ENCODE measurements around the gene RBFOX2. TPM values are rescaled to one million over a fixed set of nuclear protein-coding genes. Genes with fewer than 3 reads are reported as not detected.

Gene RBFOX2
- total and polyA plus RNA-seq, 4 donors: 14.2 to 53.6 (median 25.6) TPM

GRCh38 chr22:35921044-35921443, 107.6 kb downstream of the RBFOX2 start:
- Histone ChIP-seq H3K9ac (ENCODE audit: low read depth in 1 of 2, low read length in 2 of 2) (no peak overlapping the region), H3K9me3 (ENCODE audit: control insufficient read depth in 4 of 4, low read length in 3 of 4) (no peaks in the 10 kb centered on the region), H3K4me1 (ENCODE audit: control insufficient read depth in 4 of 4, insufficient read depth in 4 of 4, low read length in 3 of 4) (peaks cover 2 to 47% (median 30%) of the 10 kb centered on the region in 4 donors), H3K36me3 (ENCODE audit: control insufficient read depth in 4 of 4, insufficient read depth in 3 of 4, low read depth in 1 of 4, low read length in 3 of 4) (no peaks in the 10 kb centered on the region), H3K27me3 (ENCODE audit: control insufficient read depth in 4 of 4, insufficient read depth in 4 of 4, low read length in 3 of 4) (no peaks in the 10 kb centered on the region), H3K27ac (ENCODE audit: low read depth in 1 of 2, low read length in 2 of 2) (peak overlapping the region in 1 of 2 donors; percentile 15), H3K4me3 (ENCODE audit: low read depth in 1 of 3, low read length in 3 of 3) (no peak overlapping the region)
- TF ChIP-seq HNF4G (IDR thresholded peaks at IDR 0.05) (no peak), FOXA2 (IDR thresholded peaks at IDR 0.05) (no peak), TAF1 (conservative IDR thresholded peaks at IDR 0.05) (no peak), HNF4A (conservative IDR thresholded peaks at IDR 0.05) (no peak), FOXA1 (IDR thresholded peaks at IDR 0.05) (no peak), GABPA (IDR thresholded peaks at IDR 0.05 in 1 of 2, conservative IDR thresholded peaks at IDR 0.05 in 1 of 2) (no peak), NR2F2 (IDR thresholded peaks at IDR 0.05) (no peak), RXRA (IDR thresholded peaks at IDR 0.05) (no peak), YY1 (IDR thresholded peaks at IDR 0.05) (no peak), RAD21 (IDR thresholded peaks at IDR 0.05) (no peak), JUND (IDR thresholded peaks at IDR 0.05) (no peak), SP1 (IDR thresholded peaks at IDR 0.05) (no peak), EGR1 (IDR thresholded peaks at IDR 0.05; ENCODE audit: low read depth in 2 of 2) (no peak)
- TF ChIP-seq, protein P1, sequence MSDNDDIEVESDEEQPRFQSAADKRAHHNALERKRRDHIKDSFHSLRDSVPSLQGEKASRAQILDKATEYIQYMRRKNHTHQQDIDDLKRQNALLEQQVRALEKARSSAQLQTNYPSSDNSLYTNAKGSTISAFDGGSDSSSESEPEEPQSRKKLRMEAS (IDR thresholded peaks at IDR 0.05): no peak
- TF ChIP-seq, protein P2, sequence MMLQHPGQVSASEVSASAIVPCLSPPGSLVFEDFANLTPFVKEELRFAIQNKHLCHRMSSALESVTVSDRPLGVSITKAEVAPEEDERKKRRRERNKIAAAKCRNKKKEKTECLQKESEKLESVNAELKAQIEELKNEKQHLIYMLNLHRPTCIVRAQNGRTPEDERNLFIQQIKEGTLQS (IDR thresholded peaks at IDR 0.05): no peak
- TF ChIP-seq, protein P3, sequence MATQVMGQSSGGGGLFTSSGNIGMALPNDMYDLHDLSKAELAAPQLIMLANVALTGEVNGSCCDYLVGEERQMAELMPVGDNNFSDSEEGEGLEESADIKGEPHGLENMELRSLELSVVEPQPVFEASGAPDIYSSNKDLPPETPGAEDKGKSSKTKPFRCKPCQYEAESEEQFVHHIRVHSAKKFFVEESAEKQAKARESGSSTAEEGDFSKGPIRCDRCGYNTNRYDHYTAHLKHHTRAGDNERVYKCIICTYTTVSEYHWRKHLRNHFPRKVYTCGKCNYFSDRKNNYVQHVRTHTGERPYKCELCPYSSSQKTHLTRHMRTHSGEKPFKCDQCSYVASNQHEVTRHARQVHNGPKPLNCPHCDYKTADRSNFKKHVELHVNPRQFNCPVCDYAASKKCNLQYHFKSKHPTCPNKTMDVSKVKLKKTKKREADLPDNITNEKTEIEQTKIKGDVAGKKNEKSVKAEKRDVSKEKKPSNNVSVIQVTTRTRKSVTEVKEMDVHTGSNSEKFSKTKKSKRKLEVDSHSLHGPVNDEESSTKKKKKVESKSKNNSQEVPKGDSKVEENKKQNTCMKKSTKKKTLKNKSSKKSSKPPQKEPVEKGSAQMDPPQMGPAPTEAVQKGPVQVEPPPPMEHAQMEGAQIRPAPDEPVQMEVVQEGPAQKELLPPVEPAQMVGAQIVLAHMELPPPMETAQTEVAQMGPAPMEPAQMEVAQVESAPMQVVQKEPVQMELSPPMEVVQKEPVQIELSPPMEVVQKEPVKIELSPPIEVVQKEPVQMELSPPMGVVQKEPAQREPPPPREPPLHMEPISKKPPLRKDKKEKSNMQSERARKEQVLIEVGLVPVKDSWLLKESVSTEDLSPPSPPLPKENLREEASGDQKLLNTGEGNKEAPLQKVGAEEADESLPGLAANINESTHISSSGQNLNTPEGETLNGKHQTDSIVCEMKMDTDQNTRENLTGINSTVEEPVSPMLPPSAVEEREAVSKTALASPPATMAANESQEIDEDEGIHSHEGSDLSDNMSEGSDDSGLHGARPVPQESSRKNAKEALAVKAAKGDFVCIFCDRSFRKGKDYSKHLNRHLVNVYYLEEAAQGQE (IDR thresholded peaks at IDR 0.05): no peak
- TF ChIP-seq, protein P4, sequence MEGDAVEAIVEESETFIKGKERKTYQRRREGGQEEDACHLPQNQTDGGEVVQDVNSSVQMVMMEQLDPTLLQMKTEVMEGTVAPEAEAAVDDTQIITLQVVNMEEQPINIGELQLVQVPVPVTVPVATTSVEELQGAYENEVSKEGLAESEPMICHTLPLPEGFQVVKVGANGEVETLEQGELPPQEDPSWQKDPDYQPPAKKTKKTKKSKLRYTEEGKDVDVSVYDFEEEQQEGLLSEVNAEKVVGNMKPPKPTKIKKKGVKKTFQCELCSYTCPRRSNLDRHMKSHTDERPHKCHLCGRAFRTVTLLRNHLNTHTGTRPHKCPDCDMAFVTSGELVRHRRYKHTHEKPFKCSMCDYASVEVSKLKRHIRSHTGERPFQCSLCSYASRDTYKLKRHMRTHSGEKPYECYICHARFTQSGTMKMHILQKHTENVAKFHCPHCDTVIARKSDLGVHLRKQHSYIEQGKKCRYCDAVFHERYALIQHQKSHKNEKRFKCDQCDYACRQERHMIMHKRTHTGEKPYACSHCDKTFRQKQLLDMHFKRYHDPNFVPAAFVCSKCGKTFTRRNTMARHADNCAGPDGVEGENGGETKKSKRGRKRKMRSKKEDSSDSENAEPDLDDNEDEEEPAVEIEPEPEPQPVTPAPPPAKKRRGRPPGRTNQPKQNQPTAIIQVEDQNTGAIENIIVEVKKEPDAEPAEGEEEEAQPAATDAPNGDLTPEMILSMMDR (IDR thresholded peaks at IDR 0.05; ENCODE audit: low read depth, low read length, missing input control): no peak
- TF ChIP-seq, protein P5, sequence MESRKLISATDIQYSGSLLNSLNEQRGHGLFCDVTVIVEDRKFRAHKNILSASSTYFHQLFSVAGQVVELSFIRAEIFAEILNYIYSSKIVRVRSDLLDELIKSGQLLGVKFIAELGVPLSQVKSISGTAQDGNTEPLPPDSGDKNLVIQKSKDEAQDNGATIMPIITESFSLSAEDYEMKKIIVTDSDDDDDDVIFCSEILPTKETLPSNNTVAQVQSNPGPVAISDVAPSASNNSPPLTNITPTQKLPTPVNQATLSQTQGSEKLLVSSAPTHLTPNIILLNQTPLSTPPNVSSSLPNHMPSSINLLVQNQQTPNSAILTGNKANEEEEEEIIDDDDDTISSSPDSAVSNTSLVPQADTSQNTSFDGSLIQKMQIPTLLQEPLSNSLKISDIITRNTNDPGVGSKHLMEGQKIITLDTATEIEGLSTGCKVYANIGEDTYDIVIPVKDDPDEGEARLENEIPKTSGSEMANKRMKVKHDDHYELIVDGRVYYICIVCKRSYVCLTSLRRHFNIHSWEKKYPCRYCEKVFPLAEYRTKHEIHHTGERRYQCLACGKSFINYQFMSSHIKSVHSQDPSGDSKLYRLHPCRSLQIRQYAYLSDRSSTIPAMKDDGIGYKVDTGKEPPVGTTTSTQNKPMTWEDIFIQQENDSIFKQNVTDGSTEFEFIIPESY (IDR thresholded peaks at IDR 0.05): no peak
- 88% methylated on average over 2 of the region's 2 CpGs for WGBS
- DNase-seq (ENCODE audit: low spot score): no peak
